Measurements from ENCODE around the gene GJA10.

DNA sequence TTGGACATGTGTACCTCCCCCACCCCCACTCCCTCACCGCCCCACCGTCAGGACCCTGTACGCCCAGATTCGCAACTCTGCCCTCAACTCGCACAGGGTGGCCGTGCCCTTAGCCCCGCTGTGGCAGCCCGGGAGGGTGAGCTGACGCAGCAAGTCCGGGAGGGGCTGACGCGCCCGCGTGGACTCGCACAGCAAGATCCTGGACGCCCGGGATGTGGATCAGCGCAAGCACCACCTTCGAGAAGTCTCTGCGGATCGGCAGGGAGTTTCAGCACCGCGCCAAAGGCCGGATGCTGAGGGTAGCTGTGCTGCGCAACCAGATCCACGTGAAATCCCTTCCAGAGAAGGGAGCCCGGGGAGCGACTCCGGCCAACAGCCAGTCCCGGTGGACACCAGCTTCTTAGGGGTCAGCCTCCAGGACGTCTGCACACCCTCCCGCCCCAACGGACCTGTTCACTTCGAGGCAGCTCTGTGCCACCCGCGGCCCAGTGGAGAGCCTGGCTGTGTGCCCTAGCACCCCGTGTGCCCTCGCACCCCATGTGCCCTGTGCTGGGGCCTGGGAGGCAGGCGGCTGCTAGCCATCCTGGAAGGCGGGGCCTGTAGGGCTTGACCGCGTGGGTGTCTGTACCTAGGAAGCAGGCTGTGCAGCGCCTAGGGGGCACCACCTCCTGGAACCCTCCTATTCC is 6.7 kb upstream of the GJA10 start:
- TF ChIP-seq POLR2A (IDR thresholded peaks at IDR 0.05) (no peak), CTCF (IDR thresholded peaks at IDR 0.05) (no peak)

Measured in body of pancreas (tissue), 4 donors.